Heart left ventricle (tissue), 13 donors: ENCODE results near the gene TEX29.

Experiments used
- CTCF ChIP-seq, 12 donors: fragments of 200-600 bp; sonication (generic) in 4 of 12; IDR thresholded peaks; one replicate each; pipeline versions ENCODE4 v1.5.0 to v1.8.0; 2018 to 2022; ENCODE audit warnings: antibody characterized with exemption in 12 of 12, mild to moderate bottlenecking in 5 of 12
- POLR2A ChIP-seq, 2 donors: fragments of 450-650 bp; IDR thresholded peaks; one replicate each; pipeline ENCODE4 v1.6.1; 2017; ENCODE audit warnings: antibody characterized with exemption in 2 of 2, mild to moderate bottlenecking in 2 of 2, moderate library complexity in 2 of 2
- donor health status: ischemic (EF 13 %, LVEDD 7.1; RV severe dilation, severe dysfunction).
- donor health status: DM: no; HTN: yes; CAD: no.
- donor health status: DM: no; HTN: no; CAD: no.
- donor health status: ischemic (EF 25% LVEDD 6.9; RV normal size, moderate dysfunction).
- donor health status: ischemic (EF 25% LVEDD 5.7; RV mildly dilated, moderate dysfunction).
- donor health status: ischemic (EF 35%, LVEDD 5.7; RV mildly dilated, moderate dysfunction).
- donor health status: nonischemic (EF 11% LVEDD 7.7; RV severe dilation, severe dysfunction).
- donor health status: DM: yes; HTN: yes; CAD: no.
- donor health status: PGD.
- donor health status: ischemic (EF 29% LVEDD 5.4; RV normal size, mild dysfunction).
- donor health status: nonischemic (EF 23%, LVEDD 6.1; RV moderate dilation, normal function).

GRCh38 chr13:111359930-111360329, 39.5 kb downstream of the TEX29 start:
- TF ChIP-seq POLR2A (IDR thresholded peaks at IDR 0.05) (no peak), CTCF (IDR thresholded peaks at IDR 0.05) (no peak)
